Esophagus squamous epithelium (tissue), 5 donors: ENCODE results near the gene STRAP. TPM values are rescaled to one million over a fixed set of nuclear protein-coding genes. Genes with fewer than 3 reads are reported as not detected.
"Not testable (repeated sequence)": the region's sequence is repeated elsewhere in the genome, so short reads cannot be mapped to it uniquely, and the experiment has no call there.

ENCODE experiments used
- DNase-seq: peaks from one replicate; lab custom pipeline; 2025; lab: John Stamatoyannopoulos, UW
- H3K27ac ChIP-seq, 4 donors: fragments of 200-600 bp; sonication (generic); one replicate each; pipeline ENCODE4 v1.5.1; 2016 to 2019; ENCODE audit warnings: mild to moderate bottlenecking in 1 of 4
- H3K27me3 ChIP-seq, 4 donors: fragments of 200-600 bp; sonication (generic); 1 replicate in 3 of 4; 2 replicates in 1 of 4; pipeline versions ENCODE4 v1.5.1 to v1.6.0; 2017 to 2021; ENCODE audit warnings: antibody characterized with exemption in 1 of 4
- H3K36me3 ChIP-seq, 3 donors: fragments of 200-600 bp; sonication (generic); one replicate each; pipeline ENCODE4 v1.5.1; 2016 to 2019
- H3K4me1 ChIP-seq, 3 donors: fragments of 200-600 bp; sonication (generic); one replicate each; pipeline ENCODE4 v1.5.1; 2017 to 2019
- H3K4me3 ChIP-seq, 4 donors: fragments of 200-600 bp; sonication (generic); 1 replicate in 3 of 4; 2 replicates in 1 of 4; pipeline ENCODE4 v1.5.1; 2016 to 2019; ENCODE audit warnings: mild to moderate bottlenecking in 2 of 4, moderate library complexity in 1 of 4
- H3K9me3 ChIP-seq, 3 donors: fragments of 200-600 bp; sonication (generic); one replicate each; pipeline ENCODE4 v1.5.1; 2016 to 2019
- CTCF ChIP-seq, 6 experiments: fragments of 450-650 bp in 4 of 6; fragments of 200-600 bp in 2 of 6; sonication (generic) in 2 of 6; IDR thresholded peaks; one replicate each; pipeline ENCODE4 v1.5.1; 2016 to 2019; ENCODE audit warnings: antibody characterized with exemption in 6 of 6, mild to moderate bottlenecking in 4 of 6, moderate library complexity in 4 of 6
- POLR2A ChIP-seq, 4 donors: fragments of 450-650 bp; IDR thresholded peaks; one replicate each; pipeline ENCODE4 v1.6.1; 2017; ENCODE audit warnings: antibody characterized with exemption in 4 of 4, mild to moderate bottlenecking in 4 of 4, moderate library complexity in 3 of 4
- WGBS, 2 donors: methylation state at CpG; one replicate each; pipeline ENCODE4 v1.1.5; 2018; 5-methylcytosine and 5-hydroxymethylcytosine counted together
- intact Hi-C: fragments of 100-400 bp; cut with DNase I; formaldehyde crosslinking; loops from one replicate; pipeline ENCODE4 v1.15.0; 2022
- total RNA-seq, 4 donors: library from RNA; depleted of rRNA; stranded (reverse); fragments of >200 nt; gene quantifications; one replicate each; pipeline ENCODE4 v1.1.0, GENCODE V29; 2016
- donor health status: DM: yes; HTN: yes; CAD: no.

The STRAP gene
- total RNA-seq, 4 donors from 2014 or later: 39.2 to 81.3 (median 70.0) TPM

GRCh38 chr12:15939111-15939510 is 56.9 kb downstream of the STRAP start:
- intact Hi-C loops: no loop called here
- Histone ChIP-seq H3K9me3 (peaks cover 0 to 12% (median 0%) of the 10 kb centered on the region in 3 donors), H3K27ac (no peak overlapping the region), H3K4me3 (no peak overlapping the region), H3K36me3 (peaks cover 0 to 8% (median 0%) of the 10 kb centered on the region in 3 donors), H3K27me3 (no peaks in the 10 kb centered on the region), H3K4me1 (no peaks in the 10 kb centered on the region)
- no peak for DNase-seq
- WGBS, 2 donors: 88 to 90% methylated on average over 1 of the region's 1 CpG
- TF ChIP-seq POLR2A (IDR thresholded peaks at IDR 0.05): no peak
- no peak for TF ChIP-seq CTCF (IDR thresholded peaks at IDR 0.05)

DNA sequence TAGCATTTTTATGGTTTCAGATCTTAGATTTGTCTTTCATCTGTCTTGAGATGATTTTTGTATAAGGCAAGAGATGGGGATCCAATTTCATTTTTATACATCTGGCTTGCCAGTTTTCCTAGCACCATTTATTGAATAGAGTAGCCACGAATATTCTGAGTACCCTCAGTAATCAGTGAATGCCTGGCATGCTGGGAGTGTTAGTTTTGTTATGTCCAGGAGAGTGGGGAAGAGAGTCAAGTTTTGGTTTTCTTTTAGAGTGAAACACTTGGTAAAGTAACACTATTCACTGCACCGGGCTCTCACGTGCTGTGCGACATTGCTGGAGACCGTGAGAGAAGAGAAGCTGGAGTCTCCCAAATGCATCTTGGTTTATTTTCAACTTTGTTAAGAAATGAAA is 60.3 kb downstream of the STRAP start:
- peaks cover 0 to 12% (median 0%) of the 10 kb centered on the region in 3 donors for H3K9me3 ChIP-seq
- TF ChIP-seq CTCF (IDR thresholded peaks at IDR 0.05) (no peak), POLR2A (IDR thresholded peaks at IDR 0.05) (no peak)
- DNase-seq: no peak
- H3K27me3 ChIP-seq: no peaks in the 10 kb centered on the region
- intact Hi-C loops: no loop called here
- peaks cover 0 to 8% (median 0%) of the 10 kb centered on the region in 3 donors for H3K36me3 ChIP-seq
- H3K4me1 ChIP-seq: no peaks in the 10 kb centered on the region
- 94 to 97% methylated on average over 5 of the region's 5 CpGs for WGBS, 2 donors
- no peak overlapping the region for H3K4me3 ChIP-seq
- no peak overlapping the region for H3K27ac ChIP-seq

- peaks cover 0 to 12% (median 0%) of the 10 kb centered on the region in 3 donors for H3K9me3 ChIP-seq
- H3K27me3 ChIP-seq, DNase-seq, H3K27ac ChIP-seq, H3K4me1 ChIP-seq, intact Hi-C loops, H3K36me3 ChIP-seq, H3K4me3 ChIP-seq: not testable (repeated sequence)
- 86 to 98% methylated on average over 5 of the region's 5 CpGs for WGBS, 2 donors
Measured at GRCh38 chr12:15943519-15943918, 61.3 kb downstream of the STRAP start.

- H3K27me3 ChIP-seq, H3K4me3 ChIP-seq, H3K36me3 ChIP-seq, H3K9me3 ChIP-seq, intact Hi-C loops, DNase-seq, H3K27ac ChIP-seq: not testable (repeated sequence)
- WGBS, 2 donors: 91 to 96% methylated on average over 10 of the region's 10 CpGs
- H3K4me1 ChIP-seq: peaks cover 0 to 24% (median 0%) of the 10 kb centered on the region in 3 donors
Measured at GRCh38 chr12:15948461-15948860, 66.3 kb downstream of the STRAP start.

Other genes with a start within 250 kb of the STRAP start
- 10 to 100 TPM; 14.2 to 56.6 (median 17.7) TPM for gene EPS8, start 93.0 kb upstream of the STRAP start, total RNA-seq
- 10 to 100 TPM; 25.8 to 68.2 (median 41.7) TPM for gene DERA, start 28.9 kb downstream of the STRAP start, total RNA-seq